ENCODE results near the gene ALPK3.
"Not testable (repeated sequence)": the region's sequence is repeated elsewhere in the genome, so short reads cannot be mapped to it uniquely, and the experiment has no call there.

Gene ALPK3

GRCh38 chr15:84828086-84828908 lies 11.1 kb downstream of the ALPK3 start:
- no peak for DNase-seq

GRCh38 chr15:84829428-84829827 lies 12.3 kb downstream of the ALPK3 start:
- DNase-seq, result no peak

DNA sequence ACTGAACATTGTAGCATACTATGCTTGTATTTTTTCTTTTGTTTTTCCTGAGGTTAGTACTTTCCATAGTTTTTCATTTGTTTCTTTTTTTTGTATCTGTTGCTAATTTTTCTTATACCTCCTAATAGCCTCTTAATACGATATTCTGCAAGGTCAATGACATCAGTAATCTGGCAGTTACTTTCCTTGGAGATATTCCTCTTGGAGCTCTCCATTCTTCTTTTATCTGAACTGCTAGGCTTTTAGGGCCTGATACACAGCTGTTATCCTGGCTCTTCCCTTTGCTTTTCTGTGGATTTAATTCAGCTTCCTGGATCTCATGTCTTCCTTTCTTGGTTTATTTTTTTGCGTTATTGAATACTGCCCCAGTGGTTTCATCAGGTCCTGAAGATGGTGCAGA lies 12.9 kb downstream of the ALPK3 start:
- no peak for DNase-seq

DNA sequence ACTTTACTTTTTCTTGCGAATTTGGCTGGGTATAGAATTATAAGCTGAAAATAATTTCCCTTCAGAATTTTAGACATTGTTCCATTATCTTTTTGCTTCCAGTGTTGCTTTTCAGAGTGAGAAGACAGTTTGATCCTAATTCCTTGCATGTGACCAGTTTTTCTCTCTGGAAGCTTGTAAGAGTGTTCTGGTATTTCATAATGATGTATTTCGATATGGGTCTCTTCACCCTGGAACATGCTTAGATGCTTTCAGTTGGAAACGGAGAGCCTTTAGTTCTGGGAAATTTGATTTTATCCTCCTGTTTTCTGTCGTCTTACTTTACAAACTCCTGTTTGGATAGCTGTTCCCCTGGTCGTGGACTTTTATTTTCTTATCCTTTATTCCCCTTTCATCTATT lies 13.9 kb downstream of the ALPK3 start:
- DNase-seq, result no peak

GRCh38 chr15:84831613-84832012 lies 14.5 kb downstream of the ALPK3 start:
- no peak for DNase-seq

GRCh38 chr15:84832448-84833040 lies 15.4 kb downstream of the ALPK3 start:
- DNase-seq, result no peak

- DNase-seq, result no peak
These were observed 16.5 kb downstream of the ALPK3 start for GRCh38 chr15:84833447-84834228.

GRCh38 chr15:84834229-84834955 lies 17.2 kb downstream of the ALPK3 start:
- no peak for DNase-seq

- no peak for DNase-seq
These were observed 17.8 kb downstream of the ALPK3 start for GRCh38 chr15:84834969-84835368.

DNA sequence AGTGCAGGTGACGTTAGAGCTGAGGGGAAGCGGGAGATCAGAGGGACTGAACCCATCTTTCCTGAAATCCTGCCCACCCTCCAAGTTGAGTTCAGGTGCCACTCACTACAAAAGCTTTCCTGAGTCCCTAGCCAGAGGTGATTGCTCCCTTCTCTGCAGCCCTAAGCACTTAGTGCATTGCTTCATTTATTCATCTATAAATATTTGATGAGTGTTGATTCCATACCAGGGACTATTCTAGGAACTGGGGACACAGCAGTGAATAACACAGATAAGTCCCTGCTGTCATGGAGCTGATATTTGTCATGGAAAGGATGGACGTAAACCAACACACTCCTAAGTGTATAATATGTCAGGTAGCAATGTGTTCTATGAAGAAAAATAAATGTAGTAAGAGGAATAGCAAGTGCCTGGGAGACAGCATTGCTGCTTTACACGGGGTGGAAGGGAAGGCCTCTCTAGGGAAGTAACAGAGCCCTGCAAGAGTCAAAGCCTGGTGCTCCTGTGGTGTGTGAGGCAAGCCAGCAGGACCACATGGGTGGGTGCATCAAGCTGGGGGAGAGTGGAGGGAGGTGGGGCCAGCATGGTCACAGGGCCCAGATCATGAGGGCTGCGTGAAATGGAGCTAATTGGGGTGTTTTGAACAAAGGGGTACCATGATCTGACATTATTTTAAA lies 18.6 kb downstream of the ALPK3 start:
- DNase-seq, result peak; percentile 53

DNA sequence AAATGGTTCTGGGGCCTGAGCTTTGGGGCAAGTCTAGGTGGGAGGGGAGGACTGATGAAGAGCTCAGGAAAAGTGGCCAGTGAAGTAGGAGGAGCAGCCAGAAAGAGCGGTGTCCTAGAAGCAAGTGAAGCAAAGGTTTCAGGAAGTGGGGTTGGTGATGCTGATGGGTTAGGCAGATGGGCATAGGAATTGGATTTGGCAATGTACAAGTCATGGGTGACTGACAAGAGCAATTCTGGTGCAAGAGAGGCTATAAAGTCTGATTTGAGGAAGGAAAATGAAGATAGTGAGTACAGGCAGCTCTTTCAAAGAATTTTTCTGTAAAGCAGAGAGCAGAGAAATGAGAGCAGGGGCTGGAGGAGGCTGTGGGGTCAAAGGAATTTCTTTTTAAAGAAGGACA lies 19.7 kb downstream of the ALPK3 start:
- DNase-seq, result no peak

GRCh38 chr15:84839714-84840113 lies 22.6 kb downstream of the ALPK3 start:
- no peak for DNase-seq

- no peak for DNase-seq
These were observed 23.1 kb downstream of the ALPK3 start for GRCh38 chr15:84840255-84840654.

DNA sequence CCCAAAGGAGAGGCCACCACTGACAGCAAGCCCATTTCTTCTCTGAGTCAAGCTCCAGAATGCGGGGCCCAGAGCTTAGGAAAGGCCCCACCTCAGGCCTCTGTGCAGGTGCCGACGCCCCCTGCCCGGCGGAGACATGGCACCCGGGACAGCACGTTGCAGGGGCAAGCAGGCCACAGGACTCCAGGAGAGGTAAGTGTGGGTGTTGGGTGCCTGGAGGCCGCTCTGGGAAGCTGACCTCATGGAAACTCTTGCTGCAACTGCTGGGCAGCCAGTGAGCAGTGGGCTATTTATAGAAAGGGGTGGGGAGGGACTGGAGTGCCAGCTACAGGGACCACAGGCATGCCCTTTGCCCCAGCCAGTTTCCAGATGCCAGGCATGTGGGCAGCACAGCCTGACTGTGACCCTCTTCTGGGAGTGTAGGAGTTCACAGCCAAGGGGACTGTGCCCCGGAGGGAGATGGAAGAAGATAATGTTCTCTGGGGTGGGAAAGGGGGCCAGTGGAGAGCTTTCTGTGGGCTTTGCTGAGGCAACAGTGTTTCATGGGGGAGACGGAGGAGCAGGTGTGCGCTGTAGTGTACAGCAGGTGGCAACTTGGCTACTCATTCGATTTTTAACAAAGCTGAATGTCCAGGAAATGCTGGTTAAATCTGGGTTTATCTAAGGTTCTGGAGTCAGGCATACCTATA lies 23.7 kb downstream of the ALPK3 start:
- DNase-seq, result no peak

DNA sequence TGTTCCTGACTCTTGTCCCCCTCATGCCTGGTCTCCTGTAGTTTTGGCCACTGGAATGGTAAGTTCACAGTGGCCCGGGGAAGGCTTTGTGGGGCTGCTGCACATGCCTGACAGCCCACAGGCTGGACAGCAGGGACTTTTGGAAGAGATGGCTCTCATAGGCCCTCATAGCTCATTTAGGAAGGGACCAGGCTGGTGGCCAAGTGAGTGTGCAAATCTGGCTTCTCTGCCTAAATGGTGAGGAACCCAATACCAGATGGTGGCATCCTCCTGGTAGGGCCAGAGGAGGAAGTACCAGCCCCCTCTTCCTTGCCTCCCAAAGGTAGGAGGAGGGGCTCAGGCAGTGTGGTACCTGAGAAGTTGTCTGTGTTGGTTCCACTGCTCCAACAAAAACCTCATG lies 25.6 kb downstream of the ALPK3 start:
- no peak for DNase-seq

DNA sequence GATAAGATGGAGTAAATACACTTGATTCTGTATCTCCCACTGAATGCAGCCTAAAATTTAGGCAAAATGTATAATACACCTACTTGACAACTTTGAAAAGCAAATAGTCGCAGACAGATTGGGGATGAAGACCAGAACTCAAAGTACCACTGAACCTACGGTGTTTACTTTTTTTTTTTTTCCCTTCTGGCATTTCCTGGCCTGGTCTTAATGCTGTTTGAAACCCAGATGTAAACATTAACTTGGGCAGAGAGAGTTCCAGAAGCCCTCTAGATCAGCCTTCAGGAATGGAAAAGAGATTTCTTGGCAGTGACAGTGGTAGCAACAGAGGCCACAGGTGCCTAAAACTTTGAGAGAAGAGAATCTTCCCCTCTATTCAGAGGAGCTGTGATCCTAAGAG lies 27.8 kb downstream of the ALPK3 start:
- no peak for DNase-seq

DNA sequence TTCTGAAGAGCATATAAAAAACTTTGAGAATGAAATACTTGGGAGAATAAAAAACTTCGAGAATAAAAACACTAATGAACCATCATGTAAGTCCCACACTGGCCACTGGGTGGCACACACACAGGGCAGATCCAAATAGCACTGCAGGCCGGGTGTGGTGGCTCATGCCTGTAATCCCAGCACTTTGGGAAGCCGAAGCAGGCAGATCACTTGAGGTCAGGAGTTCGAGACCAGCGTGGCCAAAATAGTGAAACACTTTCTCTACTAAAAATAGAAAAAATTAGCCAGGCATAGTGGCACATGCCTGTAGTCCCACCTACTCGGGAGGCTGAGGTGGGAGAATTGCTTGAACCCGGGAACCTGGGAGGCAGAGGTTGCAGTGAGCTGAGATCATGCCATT lies 28.5 kb downstream of the ALPK3 start:
- DNase-seq, result not testable (repeated sequence)

DNA sequence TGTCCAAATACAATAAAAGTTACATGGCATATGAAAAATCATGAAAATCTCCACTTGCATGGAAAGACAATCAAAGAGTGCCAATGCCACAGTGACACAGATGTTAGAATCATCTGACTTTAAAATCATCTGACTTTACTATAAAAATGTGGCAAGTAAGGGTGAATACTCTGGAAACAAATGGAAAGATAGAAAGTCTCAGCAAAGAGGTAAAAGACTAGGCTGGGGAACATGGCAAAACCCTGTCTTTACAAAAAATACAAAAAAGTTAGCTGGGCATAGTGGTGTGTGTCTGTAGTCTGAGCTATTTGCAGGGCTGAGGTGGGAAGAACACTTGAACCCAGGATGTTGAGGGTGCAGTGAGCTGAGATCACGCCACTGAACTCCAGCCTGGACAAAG lies 29.1 kb downstream of the ALPK3 start:
- no peak for DNase-seq

GRCh38 chr15:84847382-84847781 lies 30.2 kb downstream of the ALPK3 start:
- DNase-seq, result no peak

- no peak for DNase-seq
These were observed 35.1 kb downstream of the ALPK3 start for GRCh38 chr15:84852212-84852611.

DNA sequence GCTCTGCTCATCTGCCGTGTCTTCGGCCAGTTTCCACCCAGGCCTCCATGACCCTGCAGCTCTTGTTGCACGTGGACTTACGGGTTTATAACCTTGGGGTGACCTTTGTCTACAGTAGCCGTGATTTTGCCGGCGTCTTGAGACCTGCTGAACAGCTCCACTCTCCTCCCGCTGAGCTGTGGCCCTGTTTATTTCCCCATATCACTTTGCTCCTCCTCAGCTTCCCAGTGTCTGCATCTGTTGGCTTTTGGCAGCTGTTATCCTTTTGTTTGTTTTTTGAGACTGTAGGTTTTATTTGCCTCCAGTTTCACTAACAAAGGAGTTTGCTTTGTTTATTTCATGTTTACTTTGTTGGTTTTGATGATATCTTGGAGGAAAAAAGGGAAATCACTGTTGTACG lies 38.0 kb downstream of the ALPK3 start:
- no peak for DNase-seq

DNA sequence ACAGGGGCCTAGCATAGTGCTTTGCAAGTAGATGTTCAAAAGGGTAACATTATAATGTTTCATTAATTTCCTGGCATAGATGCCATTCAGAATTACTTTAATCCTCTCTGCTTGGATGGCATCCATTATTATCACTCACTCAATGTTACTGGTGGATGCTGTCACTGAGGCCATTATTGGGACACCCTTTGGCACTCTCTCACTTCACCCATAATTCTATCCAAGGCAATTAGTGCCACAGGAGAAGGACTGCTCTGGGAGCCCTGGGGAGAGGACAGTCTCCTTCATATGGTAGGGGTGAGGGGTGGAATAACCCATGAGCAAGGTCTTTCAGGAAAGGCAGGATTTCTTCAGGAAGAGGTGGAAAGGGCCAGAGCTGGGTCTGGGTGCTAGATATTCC lies 38.6 kb downstream of the ALPK3 start:
- no peak for DNase-seq
